A673 (cell line): ENCODE results near the gene SMAD5.

Source experiments
- CTCF ChIP-seq: fragments of 300-800, 200-600 bp; sonication (generic); conservative IDR thresholded peaks from 2 replicates; pipeline ENCODE4 v1.5.1; 2017; ENCODE audit warnings: low read depth, mild to moderate bottlenecking, antibody characterized with exemption, low read length, moderate library complexity, mixed read lengths
- EZH2 ChIP-seq: fragments of 200-600 bp; sonication (generic); IDR thresholded peaks from 2 replicates; pipeline ENCODE4 v1.6.1; 2017; ENCODE audit warnings: borderline replicate concordance, low read depth, mild to moderate bottlenecking, mixed read lengths, antibody characterized with exemption, low read length; ENCODE audit not compliant: poor library complexity, severe bottlenecking

GRCh38 chr5:136203303-136203922, 70.8 kb downstream of the SMAD5 start:
- TF ChIP-seq CTCF, result no peak
- TF ChIP-seq EZH2, result no peak
